Testis (tissue), 2 donors: ENCODE results near the gene SLC8B1.

ENCODE experiments used
- CTCF ChIP-seq, 3 experiments: fragments of 450-650 bp in 2 of 3; fragments of 200-600 bp in 1 of 3; sonication (generic) in 1 of 3; IDR thresholded peaks; one replicate each; pipeline ENCODE4 v1.5.1; 2016 to 2019; ENCODE audit warnings: antibody characterized with exemption in 3 of 3, mild to moderate bottlenecking in 2 of 3, moderate library complexity in 1 of 3
- POLR2A ChIP-seq: fragments of 450-650 bp; IDR thresholded peaks from one replicate; pipeline ENCODE4 v1.6.1; 2017; ENCODE audit warnings: antibody characterized with exemption, mild to moderate bottlenecking, moderate library complexity

DNA sequence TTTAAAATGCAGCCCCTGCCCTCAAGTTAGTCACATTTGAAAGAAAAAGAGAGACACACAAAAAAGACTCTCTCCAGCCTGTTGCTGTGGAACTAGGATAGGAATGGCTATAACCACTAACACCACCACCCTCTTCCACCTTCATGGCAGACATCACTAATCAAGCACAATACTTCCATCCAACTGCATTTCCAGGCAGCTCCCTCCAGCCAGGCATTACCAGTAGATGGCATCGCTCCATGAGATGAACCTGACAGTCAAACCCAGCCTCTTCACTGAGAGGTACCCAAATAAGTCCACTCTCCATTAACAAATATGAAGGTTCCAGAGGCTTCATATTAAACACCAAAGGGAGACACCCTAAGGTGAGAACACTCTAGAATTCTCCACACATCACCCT, 24.4 kb downstream of the SLC8B1 start:
- no peak for TF ChIP-seq CTCF (IDR thresholded peaks at IDR 0.05)
- no peak for TF ChIP-seq POLR2A
